Fibroblast of pulmonary artery (primary cell): ENCODE results near the gene PDE7B.

ENCODE experiments used
- DNase-seq: peaks from one replicate; pipeline ENCODE4 v3.0.0-alpha.2; 2010; ENCODE audit warnings: low read depth
- H3K4me3 ChIP-seq: replicated peaks from 2 replicates; pipeline ENCODE4 v1.5.1; 2011; ENCODE audit warnings: low read depth, mild to moderate bottlenecking, control low read depth, low read length, moderate library complexity
- TF ChIP-seq, protein P1 (sequence below): IDR thresholded peaks from 2 replicates; pipeline ENCODE4 v1.5.1; 2011; ENCODE audit warnings: mild to moderate bottlenecking, control low read depth, low read length, inconsistent platforms; ENCODE audit errors: missing control alignments

Gene PDE7B

DNA sequence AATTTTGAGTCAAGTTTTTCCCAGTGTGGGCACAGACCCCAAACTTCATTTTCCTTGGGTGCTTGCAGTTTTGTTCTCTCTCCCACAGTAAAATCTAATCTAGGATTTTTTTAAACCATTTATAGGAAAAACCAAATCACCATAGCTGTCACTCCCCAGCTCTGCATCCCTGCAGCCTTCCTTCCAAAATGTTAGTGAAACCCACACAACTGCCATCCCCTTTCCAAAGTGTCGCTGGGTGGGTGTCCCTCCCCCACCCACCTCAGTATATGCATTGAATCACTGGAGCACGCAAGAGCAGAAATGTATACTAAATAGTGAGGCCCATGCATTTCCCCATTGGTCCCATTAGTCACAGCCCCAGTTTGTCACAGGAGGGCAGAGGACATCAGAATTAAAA lies 260.3 kb downstream of the PDE7B start:
- H3K4me3 ChIP-seq: no peak overlapping the region
- TF ChIP-seq, protein P1, sequence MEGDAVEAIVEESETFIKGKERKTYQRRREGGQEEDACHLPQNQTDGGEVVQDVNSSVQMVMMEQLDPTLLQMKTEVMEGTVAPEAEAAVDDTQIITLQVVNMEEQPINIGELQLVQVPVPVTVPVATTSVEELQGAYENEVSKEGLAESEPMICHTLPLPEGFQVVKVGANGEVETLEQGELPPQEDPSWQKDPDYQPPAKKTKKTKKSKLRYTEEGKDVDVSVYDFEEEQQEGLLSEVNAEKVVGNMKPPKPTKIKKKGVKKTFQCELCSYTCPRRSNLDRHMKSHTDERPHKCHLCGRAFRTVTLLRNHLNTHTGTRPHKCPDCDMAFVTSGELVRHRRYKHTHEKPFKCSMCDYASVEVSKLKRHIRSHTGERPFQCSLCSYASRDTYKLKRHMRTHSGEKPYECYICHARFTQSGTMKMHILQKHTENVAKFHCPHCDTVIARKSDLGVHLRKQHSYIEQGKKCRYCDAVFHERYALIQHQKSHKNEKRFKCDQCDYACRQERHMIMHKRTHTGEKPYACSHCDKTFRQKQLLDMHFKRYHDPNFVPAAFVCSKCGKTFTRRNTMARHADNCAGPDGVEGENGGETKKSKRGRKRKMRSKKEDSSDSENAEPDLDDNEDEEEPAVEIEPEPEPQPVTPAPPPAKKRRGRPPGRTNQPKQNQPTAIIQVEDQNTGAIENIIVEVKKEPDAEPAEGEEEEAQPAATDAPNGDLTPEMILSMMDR: no peak
- DNase-seq: no peak

GRCh38 chr6:136112262-136112661 lies 260.8 kb downstream of the PDE7B start:
- TF ChIP-seq, protein P1: no peak
- H3K4me3 ChIP-seq: no peak overlapping the region
- no peak for DNase-seq

DNA sequence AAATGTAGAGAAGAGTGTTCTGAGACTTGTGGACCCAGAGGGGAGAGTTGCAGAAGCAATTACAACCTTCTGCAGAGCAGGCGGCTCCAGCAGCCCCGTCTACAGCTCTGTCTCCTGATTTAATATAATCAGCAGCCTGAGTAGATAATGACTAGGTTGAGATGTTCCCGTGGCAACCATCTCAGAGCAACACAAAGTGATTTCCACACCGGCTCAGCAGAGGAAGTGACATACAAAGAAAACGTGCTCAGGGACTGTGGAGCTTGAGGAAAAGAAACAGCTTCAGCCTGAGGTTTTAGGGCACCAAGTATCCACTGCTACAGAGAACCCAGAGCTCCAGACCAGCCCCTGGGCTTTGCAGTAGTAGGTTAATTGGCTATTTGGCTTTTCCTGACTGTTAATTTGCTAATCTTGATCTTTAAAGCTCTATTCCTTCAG lies 262.3 kb downstream of the PDE7B start:
- TF ChIP-seq, protein P1: no peak
- peak; percentile 96 for DNase-seq

GRCh38 chr6:136114661-136115060 lies 263.2 kb downstream of the PDE7B start:
- DNase-seq: no peak
- H3K4me3 ChIP-seq: no peak overlapping the region
- TF ChIP-seq, protein P1: no peak

More for the DNA sequence above, 262.3 kb downstream of the PDE7B start:
- H3K4me3 ChIP-seq: no peak overlapping the region

- TF ChIP-seq, protein P1: no peak
- H3K4me3 ChIP-seq: no peak overlapping the region
- DNase-seq: no peak
These were observed 264.4 kb downstream of the PDE7B start for GRCh38 chr6:136115941-136116340.

- TF ChIP-seq, protein P1: no peak
- H3K4me3 ChIP-seq: no peak overlapping the region
- no peak for DNase-seq
These were observed 265.6 kb downstream of the PDE7B start for GRCh38 chr6:136117081-136117480.

- no peak overlapping the region for H3K4me3 ChIP-seq
- DNase-seq: no peak
- TF ChIP-seq, protein P1: no peak
These were observed 267.3 kb downstream of the PDE7B start for GRCh38 chr6:136118787-136119186.
